Caco-2 (cell line): ENCODE measurements around the gene CDKL5. TPM values are rescaled to one million over a fixed set of nuclear protein-coding genes. Genes with fewer than 3 reads are reported as not detected.

Experiments used
- BruUV-seq: library from RNA; stranded (reverse); fragments of 400-500 nt; replicated peaks from 2 replicates; lab custom pipeline; 2021; lab: Mats Ljungman, UMichigan
- CTCF ChIA-PET: fragments of 300-600 bp; sonication (Branson Sonifier 250); formaldehyde crosslinking; loops from one replicate; lab custom pipeline; 2022; ENCODE audit warnings: antibody characterized with exemption; lab: Charles Lee
- POLR2A ChIA-PET: fragments of 300-600 bp; sonication (Branson Sonifier 250); formaldehyde crosslinking; loops from one replicate; lab custom pipeline; 2022; ENCODE audit warnings: antibody characterized with exemption; lab: Charles Lee
- DNase-seq, 2 experiments: peaks; one replicate each; pipeline versions ENCODE4 v3.0.0 to v3.0.0-alpha.2; 2020 to 2022
- H3K27me3 ChIP-seq: replicated peaks from 2 replicates; pipeline ENCODE4 v1.6.0; 2011; ENCODE audit warnings: low read length; ENCODE audit not compliant: control insufficient read depth, insufficient read depth
- H3K36me3 ChIP-seq: 2 replicates; pipeline ENCODE4 v1.5.1; 2011; ENCODE audit warnings: low read length; ENCODE audit not compliant: control insufficient read depth, insufficient read depth
- H3K4me1 ChIP-seq: fragments of 250-450 bp; sonication (Bioruptor Pico); 2 replicates; pipeline ENCODE4 v1.5.1; 2020; ENCODE audit warnings: mild to moderate bottlenecking
- H3K4me3 ChIP-seq: 2 replicates; pipeline ENCODE4 v1.5.1; 2011; ENCODE audit warnings: low read depth, mild to moderate bottlenecking, control low read depth, low read length
- H3K9me3 ChIP-seq: fragments of 250-450 bp; sonication (Bioruptor Pico); 2 replicates; pipeline ENCODE4 v1.5.1; 2020; ENCODE audit warnings: mild to moderate bottlenecking, moderate library complexity
- H3K27ac Mint-ChIP-seq: one replicate; pipeline ENCODE4 v1.8.0; 2022; ENCODE audit warnings: mixed read lengths; ENCODE audit not compliant: unreplicated experiment
- H3K27me3 Mint-ChIP-seq: one replicate; pipeline ENCODE4 v1.8.0; 2022; ENCODE audit warnings: mixed read lengths; ENCODE audit not compliant: insufficient read depth, unreplicated experiment
- H3K36me3 Mint-ChIP-seq: one replicate; pipeline ENCODE4 v1.8.0; 2022; ENCODE audit warnings: mild to moderate bottlenecking, mixed read lengths; ENCODE audit not compliant: insufficient read depth, unreplicated experiment
- H3K4me1 Mint-ChIP-seq: one replicate; pipeline ENCODE4 v1.8.0; 2022; ENCODE audit warnings: low read depth, mixed read lengths; ENCODE audit not compliant: unreplicated experiment
- H3K4me3 Mint-ChIP-seq: one replicate; pipeline ENCODE4 v1.8.0; 2022; ENCODE audit warnings: mild to moderate bottlenecking, moderate library complexity, mixed read lengths; ENCODE audit not compliant: unreplicated experiment
- H3K9me3 Mint-ChIP-seq: one replicate; pipeline ENCODE4 v1.8.0; 2022; ENCODE audit warnings: mixed read lengths; ENCODE audit not compliant: unreplicated experiment
- CTCF ChIP-seq, 2 experiments: fragments of 200-600 bp in 1 of 2; IDR thresholded peaks; 1 replicate in 1 of 2; 2 replicates in 1 of 2; pipeline versions ENCODE4 v1.5.1 to v1.8.0; 2011 to 2022; ENCODE audit warnings: antibody characterized with exemption in 1 of 2, control low read depth in 1 of 2, inconsistent platforms in 1 of 2, low read depth in 1 of 2, low read length in 1 of 2, mild to moderate bottlenecking in 1 of 2, moderate library complexity in 1 of 2; ENCODE audit not compliant: insufficient read depth in 1 of 2, severe bottlenecking in 1 of 2, unreplicated experiment in 1 of 2
- intact Hi-C: fragments of 100-400 bp; cut with micrococcal nuclease; formaldehyde crosslinking; loops from one replicate; pipeline ENCODE4 v1.10.0; 2022; ENCODE audit not compliant: unreplicated experiment
- total RNA-seq: library from RNA; stranded (reverse); gene quantifications from 2 replicates; pipeline ENCODE4 v1.2.3, GENCODE V29; 2022

Gene CDKL5
- total RNA-seq, 1 experiment from 2014 or later, result 23.7 TPM

DNA sequence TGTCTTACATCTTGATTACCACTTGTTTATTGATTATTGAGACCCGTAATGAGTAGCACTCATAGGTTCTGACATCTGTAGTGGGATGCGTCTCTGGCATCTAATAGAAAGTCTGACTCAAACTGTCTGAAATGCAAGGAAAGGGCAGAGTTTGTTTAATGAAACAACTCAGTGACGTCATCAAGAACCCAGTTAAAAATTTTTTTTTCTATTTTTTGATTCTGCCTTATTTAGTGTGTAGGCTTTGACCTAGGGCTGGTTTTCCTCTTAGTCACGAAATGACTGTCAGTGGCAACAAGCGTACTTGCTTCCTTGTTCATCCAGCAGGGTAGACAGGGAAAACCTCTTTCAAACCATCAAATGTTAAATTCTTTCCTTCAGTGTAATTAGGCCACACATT lies 3.1 kb upstream of the CDKL5 start:
- intact Hi-C loops, result no loop called here
- no peaks in the 10 kb centered on the region for H3K4me1 ChIP-seq
- Mint-ChIP-seq H3K4me1 (no peaks in the 10 kb centered on the region), H3K4me3 (no peak overlapping the region), H3K9me3 (no peaks in the 10 kb centered on the region), H3K27ac (no peak overlapping the region), H3K27me3 (no peaks in the 10 kb centered on the region), H3K36me3 (peaks cover 4% of the 10 kb centered on the region)
- no peaks in the 10 kb centered on the region for H3K9me3 ChIP-seq
- no peak for TF ChIP-seq CTCF (IDR thresholded peaks at IDR 0.05; ENCODE audit: insufficient read depth in 1 of 2, low read depth in 1 of 2, low read length in 1 of 2, severe bottlenecking in 1 of 2, unreplicated experiment in 1 of 2)
- ChIA-PET CTCF (no interaction called here), POLR2A (no interaction called here)
- no peak for DNase-seq
- no peaks in the 10 kb centered on the region for H3K27me3 ChIP-seq
- BruUV-seq, result no TSS peak
- no peaks in the 10 kb centered on the region for H3K36me3 ChIP-seq
- H3K4me3 ChIP-seq, result no peak overlapping the region

DNA sequence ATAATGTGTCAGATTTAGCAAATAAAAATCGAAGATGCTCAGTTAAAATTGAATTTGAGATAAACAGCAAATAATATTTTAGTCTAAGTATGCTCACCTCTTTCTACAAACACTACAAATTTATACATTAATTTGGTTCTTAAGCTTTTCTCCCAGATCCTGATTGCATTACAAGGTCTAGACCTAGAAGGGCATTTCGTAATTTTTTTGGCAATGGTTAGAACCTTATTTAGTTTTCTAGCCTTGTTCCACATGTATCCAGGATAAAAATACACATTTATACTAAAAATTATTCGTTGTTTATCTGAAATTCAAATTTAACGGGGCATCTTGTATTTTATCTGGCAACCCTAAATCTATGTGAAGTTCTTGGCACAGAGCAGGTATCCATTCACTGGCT lies 2.5 kb upstream of the CDKL5 start:
- TF ChIP-seq CTCF (IDR thresholded peaks at IDR 0.05; ENCODE audit: insufficient read depth in 1 of 2, low read depth in 1 of 2, low read length in 1 of 2, severe bottlenecking in 1 of 2, unreplicated experiment in 1 of 2), result no peak
- no peak for DNase-seq
- no peaks in the 10 kb centered on the region for H3K4me1 ChIP-seq
- H3K4me1 Mint-ChIP-seq, result no peaks in the 10 kb centered on the region
- H3K4me3 ChIP-seq, result no peak overlapping the region
- H3K36me3 Mint-ChIP-seq, result peaks cover 4% of the 10 kb centered on the region
- no peaks in the 10 kb centered on the region for H3K9me3 Mint-ChIP-seq
- no peaks in the 10 kb centered on the region for H3K9me3 ChIP-seq
- BruUV-seq, result no TSS peak
- H3K36me3 ChIP-seq, result no peaks in the 10 kb centered on the region
- no peaks in the 10 kb centered on the region for H3K27me3 Mint-ChIP-seq
- intact Hi-C loops, result no loop called here
- no peaks in the 10 kb centered on the region for H3K27me3 ChIP-seq
- ChIA-PET CTCF (no interaction called here), POLR2A (no interaction called here)
- no peak overlapping the region for H3K27ac Mint-ChIP-seq
- no peak overlapping the region for H3K4me3 Mint-ChIP-seq

GRCh38 chrX:18424482-18425198 lies 768 bp upstream of the CDKL5 start:
- DNase-seq, result peak; percentile 30 to 34
- Mint-ChIP-seq H3K36me3 (peaks cover 4% of the 10 kb centered on the region), H3K4me1 (no peaks in the 10 kb centered on the region), H3K4me3 (peak overlapping the region; percentile 92), H3K27ac (peak overlapping the region; percentile 64), H3K27me3 (no peaks in the 10 kb centered on the region), H3K9me3 (no peaks in the 10 kb centered on the region)
- intact Hi-C loops, result loop anchor here (5.0 kb wide), 1 partner anchor 198 kb away; no protein-coding TSS in a partner anchor
- TF ChIP-seq CTCF (IDR thresholded peaks at IDR 0.05; ENCODE audit: insufficient read depth in 1 of 2, low read depth in 1 of 2, low read length in 1 of 2, severe bottlenecking in 1 of 2, unreplicated experiment in 1 of 2), result no peak
- ChIA-PET POLR2A (interaction anchor here (0.6 to 1.3 kb wide), 4 partner anchors 15 to 460 kb away, joined by 3 to 6 read pairs (median 4); no protein-coding TSS in a partner anchor), CTCF (interaction anchor here (0.6 to 1.0 kb wide), 4 partner anchors 15 to 478 kb away, joined by 3 to 7 read pairs (median 4); no protein-coding TSS in a partner anchor)
- BruUV-seq, result no TSS peak
- Histone ChIP-seq H3K4me1 (no peaks in the 10 kb centered on the region), H3K4me3 (peak overlapping the region; percentile 62), H3K36me3 (no peaks in the 10 kb centered on the region), H3K9me3 (no peaks in the 10 kb centered on the region), H3K27me3 (no peaks in the 10 kb centered on the region)
